ENCODE results near the gene RAB5A. TPM values are rescaled to one million over a fixed set of nuclear protein-coding genes. Genes with fewer than 3 reads are reported as not detected.

RAB5A gene
- total RNA-seq, 1 experiment from 2014 or later, result 97.1 TPM

DNA sequence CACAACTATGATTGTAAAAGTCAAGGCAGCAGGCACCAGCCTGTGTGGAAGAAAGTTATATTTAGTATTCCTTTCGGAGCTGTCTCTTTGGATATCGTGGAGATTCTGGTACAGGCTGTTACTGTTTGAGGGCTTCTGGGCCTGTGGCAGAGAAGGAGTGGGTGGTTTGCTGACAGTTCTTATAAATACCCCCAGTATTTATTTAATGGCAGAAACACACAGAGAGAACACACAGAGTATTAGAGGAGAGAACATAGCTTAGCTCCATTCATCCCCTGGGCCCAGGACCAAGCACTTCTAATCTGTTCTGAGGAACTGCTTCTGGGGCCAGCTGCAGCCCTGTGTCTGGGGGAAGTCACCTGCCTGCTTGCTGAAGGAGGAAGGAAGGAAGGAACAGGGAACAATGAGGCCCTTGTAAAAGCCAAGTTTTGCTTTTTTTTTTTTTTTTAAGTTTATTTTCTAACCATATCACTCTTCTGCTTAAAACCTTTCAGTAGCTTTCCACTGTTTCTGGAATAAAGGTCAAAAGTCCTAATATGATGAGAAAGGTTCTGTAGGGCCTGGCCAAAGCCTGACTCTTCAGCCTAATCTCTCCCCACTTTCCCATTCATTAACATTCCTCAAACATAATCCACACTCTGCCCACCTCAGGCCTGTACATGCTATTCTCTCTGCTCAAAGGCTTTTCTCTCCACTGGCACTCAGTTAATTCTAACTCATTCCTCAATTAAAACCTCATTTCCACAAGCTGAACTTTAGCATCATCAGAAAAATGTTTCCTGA is 76.9 kb downstream of the RAB5A start:
- ChIA-PET CTCF (no interaction called here), POLR2A (no interaction called here)
- Mint-ChIP-seq H3K27ac (peak overlapping the region; percentile 47), H3K4me1 (peaks cover 7% of the 10 kb centered on the region), H3K27me3 (ENCODE audit: low read depth) (no peaks in the 10 kb centered on the region), H3K4me3 (no peak overlapping the region), H3K36me3 (no peaks in the 10 kb centered on the region), H3K9me3 (no peaks in the 10 kb centered on the region)
- TF ChIP-seq KAT7 (CRISPR knock-in tag; IDR thresholded peaks at IDR 0.05; ENCODE audit: borderline replicate concordance) (no peak), ELF4 (CRISPR knock-in tag; IDR thresholded peaks at IDR 0.05; ENCODE audit: low read depth) (no peak), ZNF219 (CRISPR knock-in tag; IDR thresholded peaks at IDR 0.05; ENCODE audit: borderline replicate concordance) (no peak), ZNF317 (CRISPR knock-in tag; IDR thresholded peaks at IDR 0.05; ENCODE audit: borderline replicate concordance, low read depth) (no peak), ZNF263 (CRISPR knock-in tag; IDR thresholded peaks at IDR 0.05; ENCODE audit: low read depth) (no peak), HMGA2 (CRISPR knock-in tag; IDR thresholded peaks at IDR 0.05) (no peak), SOX15 (CRISPR knock-in tag; IDR thresholded peaks at IDR 0.05) (no peak), E2F5 (CRISPR knock-in tag; IDR thresholded peaks at IDR 0.05) (no peak), NFE2L1 (CRISPR knock-in tag; IDR thresholded peaks at IDR 0.05) (no peak)
- TF ChIP-seq, protein P1, sequence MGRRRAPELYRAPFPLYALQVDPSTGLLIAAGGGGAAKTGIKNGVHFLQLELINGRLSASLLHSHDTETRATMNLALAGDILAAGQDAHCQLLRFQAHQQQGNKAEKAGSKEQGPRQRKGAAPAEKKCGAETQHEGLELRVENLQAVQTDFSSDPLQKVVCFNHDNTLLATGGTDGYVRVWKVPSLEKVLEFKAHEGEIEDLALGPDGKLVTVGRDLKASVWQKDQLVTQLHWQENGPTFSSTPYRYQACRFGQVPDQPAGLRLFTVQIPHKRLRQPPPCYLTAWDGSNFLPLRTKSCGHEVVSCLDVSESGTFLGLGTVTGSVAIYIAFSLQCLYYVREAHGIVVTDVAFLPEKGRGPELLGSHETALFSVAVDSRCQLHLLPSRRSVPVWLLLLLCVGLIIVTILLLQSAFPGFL (CRISPR knock-in tag; IDR thresholded peaks at IDR 0.05; ENCODE audit: borderline replicate concordance), result no peak
- DNase-seq (ENCODE audit: low spot score) (no peak), ATAC-seq (peak; percentile 44; the same call in 1 of the 2 replicates)

DNA sequence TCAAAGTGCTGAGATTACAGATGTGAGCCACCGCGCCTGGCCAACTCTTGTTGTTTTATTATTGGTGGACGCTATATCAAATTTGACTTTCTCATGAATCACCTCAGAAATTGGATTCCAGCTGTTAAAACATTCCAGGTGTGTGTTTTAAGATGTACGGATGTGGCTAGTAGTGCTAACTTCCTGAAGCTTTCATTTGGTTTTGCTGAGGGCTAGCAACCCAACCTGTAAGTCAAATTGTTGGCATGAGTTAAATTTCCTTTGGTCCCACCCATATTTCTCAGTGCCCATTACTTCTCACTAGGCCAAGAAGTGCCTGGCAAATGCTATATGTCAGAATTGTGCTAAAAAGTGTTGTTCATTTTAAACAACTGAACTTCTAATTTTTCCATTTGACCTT is 80.2 kb downstream of the RAB5A start:
- TF ChIP-seq, protein P2, sequence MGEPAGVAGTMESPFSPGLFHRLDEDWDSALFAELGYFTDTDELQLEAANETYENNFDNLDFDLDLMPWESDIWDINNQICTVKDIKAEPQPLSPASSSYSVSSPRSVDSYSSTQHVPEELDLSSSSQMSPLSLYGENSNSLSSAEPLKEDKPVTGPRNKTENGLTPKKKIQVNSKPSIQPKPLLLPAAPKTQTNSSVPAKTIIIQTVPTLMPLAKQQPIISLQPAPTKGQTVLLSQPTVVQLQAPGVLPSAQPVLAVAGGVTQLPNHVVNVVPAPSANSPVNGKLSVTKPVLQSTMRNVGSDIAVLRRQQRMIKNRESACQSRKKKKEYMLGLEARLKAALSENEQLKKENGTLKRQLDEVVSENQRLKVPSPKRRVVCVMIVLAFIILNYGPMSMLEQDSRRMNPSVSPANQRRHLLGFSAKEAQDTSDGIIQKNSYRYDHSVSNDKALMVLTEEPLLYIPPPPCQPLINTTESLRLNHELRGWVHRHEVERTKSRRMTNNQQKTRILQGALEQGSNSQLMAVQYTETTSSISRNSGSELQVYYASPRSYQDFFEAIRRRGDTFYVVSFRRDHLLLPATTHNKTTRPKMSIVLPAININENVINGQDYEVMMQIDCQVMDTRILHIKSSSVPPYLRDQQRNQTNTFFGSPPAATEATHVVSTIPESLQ (CRISPR knock-in tag; IDR thresholded peaks at IDR 0.05), result no peak
- TF ChIP-seq ZBTB21 (CRISPR knock-in tag; IDR thresholded peaks at IDR 0.05; ENCODE audit: borderline replicate concordance), result no peak
- no peak overlapping the region for H3K27ac Mint-ChIP-seq
- no peak for DNase-seq (ENCODE audit: low spot score)
- peaks cover 13% of the 10 kb centered on the region for H3K4me1 Mint-ChIP-seq
- no peaks in the 10 kb centered on the region for H3K27me3 Mint-ChIP-seq (ENCODE audit: low read depth)
- ChIA-PET POLR2A (no interaction called here), CTCF (no interaction called here)
- no peaks in the 10 kb centered on the region for H3K36me3 Mint-ChIP-seq
- ATAC-seq, result no peak
- no peaks in the 10 kb centered on the region for H3K9me3 Mint-ChIP-seq
- H3K4me3 Mint-ChIP-seq, result no peak overlapping the region

- Mint-ChIP-seq H3K4me1 (peaks cover 10% of the 10 kb centered on the region), H3K27ac (peak overlapping the region; percentile 48), H3K4me3 (no peak overlapping the region), H3K9me3 (no peaks in the 10 kb centered on the region), H3K27me3 (ENCODE audit: low read depth) (no peaks in the 10 kb centered on the region), H3K36me3 (no peaks in the 10 kb centered on the region)
- peak; percentile 72 for ATAC-seq
- ChIA-PET CTCF (no interaction called here), POLR2A (no interaction called here)
- DNase-seq (ENCODE audit: low spot score), result no peak
- TF ChIP-seq ZMAT4 (CRISPR knock-in tag; IDR thresholded peaks at IDR 0.05), result no peak
- TF ChIP-seq CDX4 (CRISPR knock-in tag; IDR thresholded peaks at IDR 0.05; ENCODE audit: borderline replicate concordance), result no peak
- no peak for TF ChIP-seq MLX (CRISPR knock-in tag; IDR thresholded peaks at IDR 0.05)
- TF ChIP-seq CREM (CRISPR knock-in tag; IDR thresholded peaks at IDR 0.05), result no peak
- no peak for TF ChIP-seq ELF4 (CRISPR knock-in tag; IDR thresholded peaks at IDR 0.05; ENCODE audit: low read depth)
- TF ChIP-seq ZNF671 (CRISPR knock-in tag; IDR thresholded peaks at IDR 0.05), result no peak
- TF ChIP-seq AR (CRISPR knock-in tag; IDR thresholded peaks at IDR 0.05), result no peak
- TF ChIP-seq SP1 (CRISPR knock-in tag; conservative IDR thresholded peaks at IDR 0.05), result no peak
- TF ChIP-seq TP53 (CRISPR knock-in tag; IDR thresholded peaks at IDR 0.05), result no peak
- no peak for TF ChIP-seq ZNF232 (CRISPR knock-in tag; IDR thresholded peaks at IDR 0.05)
- TF ChIP-seq MXD4 (CRISPR knock-in tag; IDR thresholded peaks at IDR 0.05; ENCODE audit: borderline replicate concordance), result no peak
- TF ChIP-seq JUN (CRISPR knock-in tag; IDR thresholded peaks at IDR 0.05), result no peak
These were observed 82.0 kb downstream of the RAB5A start for GRCh38 chr3:20028905-20029331.
